NB4 (cell line): ENCODE results near the gene CARMIL1.

Source experiments
- MYC ChIP-seq: IDR thresholded peaks from 2 replicates; pipeline ENCODE4 v1.6.1; 2011; ENCODE audit warnings: low read depth, low read length
- POLR2A ChIP-seq: IDR thresholded peaks from 2 replicates; pipeline ENCODE4 v1.6.1; 2011; ENCODE audit warnings: mild to moderate bottlenecking; ENCODE audit not compliant: insufficient read length; ENCODE audit errors: extremely low read depth
- TF ChIP-seq, protein P1 (sequence below): IDR thresholded peaks from one replicate; pipeline ENCODE4 v1.5.1; 2012; ENCODE audit warnings: low read depth, low read length
- TF ChIP-seq, protein P2 (sequence below): IDR thresholded peaks from 2 replicates; pipeline ENCODE4 v1.6.1; 2011; ENCODE audit warnings: low read depth, low read length

DNA sequence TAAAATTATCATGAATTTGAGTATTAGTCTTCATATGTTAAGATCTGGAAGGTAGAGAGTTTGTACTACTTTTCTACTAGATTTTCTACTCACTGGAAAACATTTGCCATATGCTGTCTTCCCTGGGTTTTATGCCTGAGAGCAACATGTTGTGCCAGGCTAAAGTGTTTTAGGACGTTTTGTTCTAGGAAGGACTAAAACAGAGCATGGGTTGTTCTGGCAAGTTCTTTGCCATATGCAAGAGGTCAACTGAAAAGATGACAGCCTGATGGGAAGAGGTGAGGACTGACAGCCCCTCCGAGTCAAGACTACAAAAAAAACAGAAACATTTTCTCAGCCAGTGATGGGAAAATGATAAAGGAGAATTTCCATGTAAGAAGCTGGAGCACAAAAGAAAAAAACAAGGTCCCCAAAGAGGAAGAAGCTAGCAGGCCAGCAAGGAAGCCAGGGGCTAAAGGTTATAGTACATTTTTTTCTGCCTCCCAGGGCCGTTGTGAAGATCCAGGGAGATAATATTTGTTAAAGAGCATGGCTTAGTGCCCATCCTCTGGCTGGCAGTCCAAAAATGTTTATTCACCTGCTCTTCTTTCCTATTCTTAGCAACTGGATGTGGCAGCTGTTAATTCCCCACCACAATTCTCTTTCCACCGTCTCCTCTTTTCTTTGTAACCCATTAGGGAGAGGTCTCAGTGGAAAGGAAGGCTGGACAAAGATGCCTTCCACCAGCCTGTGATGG, 380.6 kb downstream of the CARMIL1 start:
- TF ChIP-seq, protein P1, sequence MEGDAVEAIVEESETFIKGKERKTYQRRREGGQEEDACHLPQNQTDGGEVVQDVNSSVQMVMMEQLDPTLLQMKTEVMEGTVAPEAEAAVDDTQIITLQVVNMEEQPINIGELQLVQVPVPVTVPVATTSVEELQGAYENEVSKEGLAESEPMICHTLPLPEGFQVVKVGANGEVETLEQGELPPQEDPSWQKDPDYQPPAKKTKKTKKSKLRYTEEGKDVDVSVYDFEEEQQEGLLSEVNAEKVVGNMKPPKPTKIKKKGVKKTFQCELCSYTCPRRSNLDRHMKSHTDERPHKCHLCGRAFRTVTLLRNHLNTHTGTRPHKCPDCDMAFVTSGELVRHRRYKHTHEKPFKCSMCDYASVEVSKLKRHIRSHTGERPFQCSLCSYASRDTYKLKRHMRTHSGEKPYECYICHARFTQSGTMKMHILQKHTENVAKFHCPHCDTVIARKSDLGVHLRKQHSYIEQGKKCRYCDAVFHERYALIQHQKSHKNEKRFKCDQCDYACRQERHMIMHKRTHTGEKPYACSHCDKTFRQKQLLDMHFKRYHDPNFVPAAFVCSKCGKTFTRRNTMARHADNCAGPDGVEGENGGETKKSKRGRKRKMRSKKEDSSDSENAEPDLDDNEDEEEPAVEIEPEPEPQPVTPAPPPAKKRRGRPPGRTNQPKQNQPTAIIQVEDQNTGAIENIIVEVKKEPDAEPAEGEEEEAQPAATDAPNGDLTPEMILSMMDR, result no peak
- TF ChIP-seq MYC (no peak), POLR2A (no peak)
- TF ChIP-seq, protein P2, sequence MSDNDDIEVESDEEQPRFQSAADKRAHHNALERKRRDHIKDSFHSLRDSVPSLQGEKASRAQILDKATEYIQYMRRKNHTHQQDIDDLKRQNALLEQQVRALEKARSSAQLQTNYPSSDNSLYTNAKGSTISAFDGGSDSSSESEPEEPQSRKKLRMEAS, result no peak
